Stromal cell of bone marrow (primary cell): ENCODE results near the gene TMEM80.

Experiments
- DNase-seq: peaks from one replicate; pipeline ENCODE4 v3.0.0-alpha.2; 2012; ENCODE audit warnings: low read depth

Gene TMEM80

GRCh38 chr11:746289-747157, 50.9 kb downstream of the TMEM80 start:
- DNase-seq = no peak

DNA sequence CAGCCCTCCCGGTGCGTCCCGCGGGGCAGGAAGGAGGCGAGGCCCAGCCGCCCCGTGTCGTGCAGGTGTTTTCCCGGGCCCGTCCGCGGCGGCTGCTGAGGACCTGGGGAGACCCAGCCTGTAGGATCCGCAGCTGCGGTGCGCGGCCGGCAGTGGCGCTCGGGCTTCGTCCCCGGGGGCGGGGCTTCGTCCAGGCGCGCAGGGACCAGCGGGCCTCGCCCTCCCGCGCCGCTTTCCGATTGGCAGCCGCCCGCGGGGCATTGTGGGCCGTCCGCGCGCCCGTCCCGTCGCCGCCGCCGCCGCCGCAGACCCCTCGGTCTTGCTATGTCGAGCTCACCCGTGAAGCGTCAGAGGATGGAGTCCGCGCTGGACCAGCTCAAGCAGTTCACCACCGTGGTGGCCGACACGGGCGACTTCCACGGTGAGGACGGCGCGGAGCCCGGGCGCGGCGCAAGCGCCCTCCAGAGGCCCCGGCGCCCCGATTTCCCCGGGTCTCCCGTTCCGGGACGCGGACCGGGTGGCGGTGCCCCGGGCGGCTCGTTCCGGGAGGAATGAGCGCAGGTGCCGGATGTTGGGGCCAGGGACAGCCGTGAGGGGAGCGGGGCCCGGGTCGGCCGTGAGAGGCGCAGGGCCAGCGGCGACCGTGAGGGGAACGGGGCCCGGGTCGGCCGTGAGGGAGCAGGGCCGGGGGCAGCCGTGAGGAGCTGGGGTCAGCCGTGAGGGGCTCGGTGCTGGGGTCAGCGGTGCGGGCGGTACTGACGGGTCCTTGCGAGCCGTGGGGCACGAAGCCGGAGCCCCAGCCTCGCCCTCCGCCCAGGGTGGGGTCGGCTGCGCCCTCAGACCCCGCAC, 51.8 kb downstream of the TMEM80 start, which contains the start of gene TALDO1:
TALDO1 (plus strand) TSS at position 307 of the 849 bp plus-strand sequence; CDS start at position 325, 18 bp downstream.
- peak; percentile 74 for DNase-seq

GRCh38 chr11:748007-748359, 52.4 kb downstream of the TMEM80 start:
- no peak for DNase-seq

DNA sequence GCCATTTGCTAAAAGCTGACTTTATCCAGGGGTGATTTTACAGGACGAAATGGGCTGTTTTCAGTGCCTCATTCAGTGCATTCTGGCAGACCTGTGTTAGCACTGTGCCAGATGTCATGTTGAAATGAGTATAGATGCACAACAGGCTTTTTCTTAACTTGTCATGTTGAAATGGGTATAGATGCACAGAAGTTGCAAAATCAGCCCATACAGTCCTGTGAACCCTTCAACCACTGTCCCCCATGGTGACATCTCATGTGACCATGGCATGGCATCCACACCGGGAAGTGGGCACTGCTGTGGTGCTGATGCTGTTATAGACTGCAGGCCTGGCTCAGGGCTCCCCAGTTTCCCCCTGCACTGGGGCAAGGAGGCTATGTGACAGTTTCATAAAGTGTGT, 54.1 kb downstream of the TMEM80 start:
- no peak for DNase-seq
